ENCODE data around the gene LRP1B.

GRCh38 chr2:141508086-141508752 is 622.6 kb downstream of the LRP1B start:
- TF ChIP-seq POLR2A (IDR thresholded peaks at IDR 0.05) (no peak), CTCF (IDR thresholded peaks at IDR 0.05 in 4 of 5, conservative IDR thresholded peaks at IDR 0.05 in 1 of 5) (no peak)
